Activated B cell treated with CpG ODN at 0.5 μM for 24 hours (primary cell): Measurements from ENCODE around the gene NHERF1. TPM values are rescaled to one million over a fixed set of nuclear protein-coding genes. Genes with fewer than 3 reads are reported as not detected.

Source experiments
- ATAC-seq: fragments of 200-7000 bp; cut with Tn5 transposase; one replicate; pipeline ENCODE4 v1.10.0; 2021; ENCODE audit warnings: low read depth, mild to moderate bottlenecking, moderate library complexity
- CTCF ChIA-PET: fragments of 350-600 bp; sonication (Branson Sonifier 250); formaldehyde crosslinking; loops from one replicate; lab custom pipeline; 2021; ENCODE audit warnings: antibody characterized with exemption; lab: Charles Lee
- POLR2A ChIA-PET: fragments of 350-600 bp; sonication (Branson Sonifier 250); formaldehyde crosslinking; loops from one replicate; lab custom pipeline; 2021; ENCODE audit warnings: antibody characterized with exemption; lab: Charles Lee
- DNase-seq: peaks from one replicate; pipeline ENCODE4 v3.0.0; 2022
- H3K27ac Mint-ChIP-seq: one replicate; pipeline ENCODE4 v1.8.0; 2020; ENCODE audit warnings: mixed read lengths
- H3K27me3 Mint-ChIP-seq: one replicate; pipeline ENCODE4 v1.8.0; 2021; ENCODE audit warnings: mixed read lengths
- H3K36me3 Mint-ChIP-seq: one replicate; pipeline ENCODE4 v1.8.0; 2021; ENCODE audit warnings: low read depth, mixed read lengths
- H3K4me1 Mint-ChIP-seq: one replicate; pipeline ENCODE4 v1.8.0; 2021; ENCODE audit warnings: mixed read lengths
- H3K4me3 Mint-ChIP-seq: one replicate; pipeline ENCODE4 v1.8.0; 2020; ENCODE audit warnings: mild to moderate bottlenecking, mixed read lengths
- H3K9me3 Mint-ChIP-seq: one replicate; pipeline ENCODE4 v1.8.0; 2020; ENCODE audit warnings: mixed read lengths
- intact Hi-C: fragments of 100-400 bp; cut with micrococcal nuclease; formaldehyde crosslinking; loops from one replicate; pipeline ENCODE4 v1.15.1; 2024
- total RNA-seq: library from RNA; stranded (reverse); gene quantifications from 2 replicates; pipeline ENCODE4 v1.2.3, GENCODE V29; 2022
- TF ChIP-seq, protein P1 (sequence below): fragments of 200-600 bp; IDR thresholded peaks from one replicate; pipeline ENCODE4 v1.8.0; 2022; ENCODE audit warnings: antibody characterized with exemption, mild to moderate bottlenecking

The NHERF1 gene
- total RNA-seq, 1 donor from 2014 or later = 34.5 TPM

GRCh38 chr17:74808714-74809430 is 60.4 kb downstream of the NHERF1 start:
- ChIA-PET POLR2A (interaction anchor here (0.6 kb wide), 1 partner anchor 824 kb away, joined by 3 read pairs; the partner anchor contains the start of gene SMIM5), CTCF (no interaction called here)
- Mint-ChIP-seq H3K9me3 (no peaks in the 10 kb centered on the region), H3K4me3 (no peak overlapping the region), H3K27me3 (no peaks in the 10 kb centered on the region), H3K27ac (no peak overlapping the region), H3K36me3 (peaks cover 28% of the 10 kb centered on the region), H3K4me1 (no peaks in the 10 kb centered on the region)
- TF ChIP-seq, protein P1, sequence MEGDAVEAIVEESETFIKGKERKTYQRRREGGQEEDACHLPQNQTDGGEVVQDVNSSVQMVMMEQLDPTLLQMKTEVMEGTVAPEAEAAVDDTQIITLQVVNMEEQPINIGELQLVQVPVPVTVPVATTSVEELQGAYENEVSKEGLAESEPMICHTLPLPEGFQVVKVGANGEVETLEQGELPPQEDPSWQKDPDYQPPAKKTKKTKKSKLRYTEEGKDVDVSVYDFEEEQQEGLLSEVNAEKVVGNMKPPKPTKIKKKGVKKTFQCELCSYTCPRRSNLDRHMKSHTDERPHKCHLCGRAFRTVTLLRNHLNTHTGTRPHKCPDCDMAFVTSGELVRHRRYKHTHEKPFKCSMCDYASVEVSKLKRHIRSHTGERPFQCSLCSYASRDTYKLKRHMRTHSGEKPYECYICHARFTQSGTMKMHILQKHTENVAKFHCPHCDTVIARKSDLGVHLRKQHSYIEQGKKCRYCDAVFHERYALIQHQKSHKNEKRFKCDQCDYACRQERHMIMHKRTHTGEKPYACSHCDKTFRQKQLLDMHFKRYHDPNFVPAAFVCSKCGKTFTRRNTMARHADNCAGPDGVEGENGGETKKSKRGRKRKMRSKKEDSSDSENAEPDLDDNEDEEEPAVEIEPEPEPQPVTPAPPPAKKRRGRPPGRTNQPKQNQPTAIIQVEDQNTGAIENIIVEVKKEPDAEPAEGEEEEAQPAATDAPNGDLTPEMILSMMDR = no peak
- ATAC-seq (no peak), DNase-seq (no peak)
- intact Hi-C loops = no loop called here

DNA sequence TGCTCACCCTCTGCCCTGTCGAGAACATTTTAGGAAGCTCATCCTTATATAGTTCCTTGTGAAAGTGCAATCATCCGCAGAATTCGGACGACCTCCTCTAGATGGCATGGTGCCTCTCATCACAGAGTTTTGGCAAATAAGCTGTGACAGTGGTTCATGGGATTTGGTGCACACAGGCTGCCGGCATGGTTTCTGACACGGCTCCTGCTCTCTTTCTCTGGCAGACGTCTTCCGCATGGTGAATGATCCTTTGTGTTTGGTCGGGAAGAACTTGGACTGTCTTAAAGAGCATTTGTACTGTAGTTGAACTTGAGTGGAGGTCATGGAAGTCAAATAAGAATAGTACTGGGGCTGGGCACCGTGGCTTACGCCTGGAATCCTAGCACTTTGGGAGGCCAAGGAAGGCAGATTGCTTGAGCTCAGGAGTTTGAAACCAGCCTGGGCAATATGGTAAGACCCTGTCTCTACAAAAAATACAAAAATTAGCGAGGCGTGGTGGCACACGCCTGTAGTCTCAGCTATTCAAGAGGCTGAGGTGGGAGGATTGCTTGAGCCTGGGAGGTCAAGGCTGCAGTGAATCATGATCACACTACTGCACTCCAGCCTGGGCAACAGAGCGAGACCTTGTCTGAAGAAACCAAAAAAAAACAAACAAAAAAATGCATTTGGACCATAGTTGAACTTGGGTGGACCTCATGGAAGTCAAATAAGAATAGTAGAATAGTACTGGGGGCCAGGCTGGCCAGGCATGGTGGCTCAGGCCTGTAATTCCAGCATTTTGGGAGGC is 62.5 kb downstream of the NHERF1 start:
- no peak for DNase-seq
- intact Hi-C loops = no loop called here
- H3K27me3 Mint-ChIP-seq = no peaks in the 10 kb centered on the region
- H3K4me3 Mint-ChIP-seq = no peak overlapping the region
- ChIA-PET CTCF (interaction anchor here (1.3 kb wide), 1 partner anchor 32 kb away, joined by 3 read pairs; no protein-coding TSS in a partner anchor), POLR2A (no interaction called here)
- H3K9me3 Mint-ChIP-seq = no peaks in the 10 kb centered on the region
- TF ChIP-seq, protein P1 = no peak
- H3K4me1 Mint-ChIP-seq = no peaks in the 10 kb centered on the region
- H3K27ac Mint-ChIP-seq = no peak overlapping the region
- ATAC-seq = no peak
- H3K36me3 Mint-ChIP-seq = peaks cover 30% of the 10 kb centered on the region

- DNase-seq (no peak), ATAC-seq (no peak)
- CTCF ChIA-PET = no interaction called here
- Mint-ChIP-seq H3K4me1 (no peaks in the 10 kb centered on the region), H3K27ac (no peak overlapping the region), H3K4me3 (no peak overlapping the region), H3K36me3 (peaks cover 32% of the 10 kb centered on the region), H3K9me3 (no peaks in the 10 kb centered on the region), H3K27me3 (no peaks in the 10 kb centered on the region)
- POLR2A ChIA-PET = no interaction called here
- TF ChIP-seq, protein P1 = no peak
- intact Hi-C loops = no loop called here
Measured at GRCh38 chr17:74812109-74813009, 63.9 kb downstream of the NHERF1 start.

GRCh38 chr17:74814453-74814852 is 66.0 kb downstream of the NHERF1 start:
- DNase-seq (no peak), ATAC-seq (no peak)
- peaks cover 33% of the 10 kb centered on the region for H3K36me3 Mint-ChIP-seq
- TF ChIP-seq, protein P1 = no peak
- no peaks in the 10 kb centered on the region for H3K4me1 Mint-ChIP-seq
- CTCF ChIA-PET = no interaction called here
- POLR2A ChIA-PET = no interaction called here
- no peaks in the 10 kb centered on the region for H3K27me3 Mint-ChIP-seq
- H3K27ac Mint-ChIP-seq = no peak overlapping the region
- no peak overlapping the region for H3K4me3 Mint-ChIP-seq
- intact Hi-C loops = no loop called here
- no peaks in the 10 kb centered on the region for H3K9me3 Mint-ChIP-seq
